HFFc6 (cell line): ENCODE results near the gene ACTN4. TPM values are rescaled to one million over a fixed set of nuclear protein-coding genes. Genes with fewer than 3 reads are reported as not detected.

Experiments
- DNase-seq: peaks from one replicate; pipeline ENCODE4 v3.0.0-alpha.2; 2018
- H3K27ac Mint-ChIP-seq: 2 replicates; pipeline ENCODE4 v1.8.0; 2020; ENCODE audit warnings: mild to moderate bottlenecking, mixed read lengths
- H3K27me3 Mint-ChIP-seq: 2 replicates; pipeline ENCODE4 v1.8.0; 2021; ENCODE audit warnings: mild to moderate bottlenecking, moderate library complexity, mixed read lengths; ENCODE audit not compliant: insufficient read depth
- H3K36me3 Mint-ChIP-seq: 2 replicates; pipeline ENCODE4 v1.8.0; 2021; ENCODE audit warnings: low read depth, mixed read lengths
- H3K4me1 Mint-ChIP-seq: 2 replicates; pipeline ENCODE4 v1.8.0; 2020; ENCODE audit warnings: low read depth, mixed read lengths
- H3K4me3 Mint-ChIP-seq: 2 replicates; pipeline ENCODE4 v1.8.0; 2020; ENCODE audit warnings: mild to moderate bottlenecking, moderate library complexity, mixed read lengths
- H3K9me3 Mint-ChIP-seq: 2 replicates; pipeline ENCODE4 v1.8.0; 2020; ENCODE audit warnings: mild to moderate bottlenecking, mixed read lengths
- CTCF ChIP-seq: fragments of 200-600 bp; sonication (generic); IDR thresholded peaks from 2 replicates; pipeline ENCODE4 v1.5.0; 2021; ENCODE audit warnings: antibody characterized with exemption, mild to moderate bottlenecking
- total RNA-seq, 6 experiments: library from RNA; stranded (reverse); fragmentation: NEBNext Ultra II Directional; extraction: Animal tissue kit (Norgen Biotek cat#: 25700); gene quantifications; 2 replicates in 1 of 6; 3 replicates in 5 of 6; pipeline ENCODE4 v1.2.3, GENCODE V29; 2021

The ACTN4 gene
- total RNA-seq, 6 experiments from 2014 or later = 972 to 1,299 (median 1,250) TPM

- no peak for TF ChIP-seq CTCF
- peaks cover 98% of the 10 kb centered on the region for H3K4me1 Mint-ChIP-seq
- peaks cover 28% of the 10 kb centered on the region for H3K27me3 Mint-ChIP-seq
- H3K9me3 Mint-ChIP-seq = no peaks in the 10 kb centered on the region
- peak overlapping the region; percentile 72 for H3K4me3 Mint-ChIP-seq
- peak overlapping the region; percentile 100 for H3K27ac Mint-ChIP-seq
- H3K36me3 Mint-ChIP-seq = peaks cover 69% of the 10 kb centered on the region
- no peak for DNase-seq
Measured at GRCh38 chr19:38690832-38691231, 43.4 kb downstream of the ACTN4 start.

GRCh38 chr19:38691938-38692457, 44.5 kb downstream of the ACTN4 start:
- Mint-ChIP-seq H3K27ac (peak overlapping the region; percentile 100), H3K4me3 (peak overlapping the region; percentile 72), H3K27me3 (peaks cover 30% of the 10 kb centered on the region), H3K4me1 (peaks cover 95% of the 10 kb centered on the region), H3K36me3 (peaks cover 80% of the 10 kb centered on the region), H3K9me3 (no peaks in the 10 kb centered on the region)
- TF ChIP-seq CTCF = no peak
- peak; percentile 98 for DNase-seq

GRCh38 chr19:38692458-38693379, 45.3 kb downstream of the ACTN4 start:
- Mint-ChIP-seq H3K4me3 (peak overlapping the region; percentile 72), H3K27me3 (peaks cover 30% of the 10 kb centered on the region), H3K4me1 (peaks cover 90% of the 10 kb centered on the region), H3K27ac (peak overlapping the region; percentile 100), H3K9me3 (no peaks in the 10 kb centered on the region), H3K36me3 (peaks cover 75% of the 10 kb centered on the region)
- no peak for DNase-seq
- TF ChIP-seq CTCF = no peak

GRCh38 chr19:38693380-38694223, 46.2 kb downstream of the ACTN4 start:
- TF ChIP-seq CTCF = no peak
- Mint-ChIP-seq H3K9me3 (no peaks in the 10 kb centered on the region), H3K27ac (peak overlapping the region; percentile 100), H3K4me3 (peak overlapping the region; percentile 70), H3K36me3 (peaks cover 79% of the 10 kb centered on the region), H3K4me1 (peaks cover 88% of the 10 kb centered on the region), H3K27me3 (peaks cover 36% of the 10 kb centered on the region)
- DNase-seq = peak; percentile 46

GRCh38 chr19:38695317-38695683, 47.9 kb downstream of the ACTN4 start:
- peaks cover 71% of the 10 kb centered on the region for H3K4me1 Mint-ChIP-seq
- H3K27me3 Mint-ChIP-seq = peaks cover 45% of the 10 kb centered on the region
- H3K4me3 Mint-ChIP-seq = 0 out of 2 replicates have a peak overlapping the region, but pooled peaks have one; percentile 25
- DNase-seq = no peak
- H3K27ac Mint-ChIP-seq = peak overlapping the region; percentile 100
- no peaks in the 10 kb centered on the region for H3K9me3 Mint-ChIP-seq
- TF ChIP-seq CTCF = no peak
- peaks cover 72% of the 10 kb centered on the region for H3K36me3 Mint-ChIP-seq
